Mammary epithelial cell (primary cell): ENCODE data around the gene STIM2.

ENCODE experiments used
- EZH2 ChIP-seq: IDR thresholded peaks from 2 replicates; pipeline ENCODE4 v1.6.1; 2012; ENCODE audit warnings: low read length, inconsistent platforms, borderline replicate concordance
- TF ChIP-seq, protein P1 (sequence below), 2 donors: IDR thresholded peaks in 1 of 2; conservative IDR thresholded peaks in 1 of 2; 2 replicates each; pipeline ENCODE4 v1.5.1; 2011 to 2012; ENCODE audit warnings: inconsistent platforms in 2 of 2, low read length in 2 of 2, mild to moderate bottlenecking in 2 of 2, control low read depth in 1 of 2, low read depth in 1 of 2; ENCODE audit not compliant: insufficient read depth in 1 of 2; ENCODE audit errors: extremely low read depth in 1 of 2

DNA sequence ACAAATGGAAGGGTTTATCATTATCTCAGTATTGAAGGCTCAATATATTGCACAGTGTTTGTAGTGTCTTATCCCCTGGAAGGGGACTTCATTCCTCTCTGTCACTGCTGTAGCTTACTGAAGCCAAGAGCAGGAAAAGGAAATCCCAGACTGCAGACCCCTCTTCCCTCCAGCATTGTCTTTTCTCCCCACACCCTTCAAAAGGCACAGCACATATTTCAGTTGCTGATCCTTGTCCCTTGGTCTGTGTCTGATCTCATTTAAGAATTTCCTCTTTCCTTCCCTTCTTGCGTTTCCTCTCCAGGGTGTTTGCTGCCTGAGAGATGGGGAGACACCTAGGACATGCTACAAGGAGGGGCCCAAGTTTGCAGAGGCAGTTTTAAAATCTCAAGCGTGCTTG is 40.1 kb downstream of the STIM2 start:
- TF ChIP-seq, protein P1, sequence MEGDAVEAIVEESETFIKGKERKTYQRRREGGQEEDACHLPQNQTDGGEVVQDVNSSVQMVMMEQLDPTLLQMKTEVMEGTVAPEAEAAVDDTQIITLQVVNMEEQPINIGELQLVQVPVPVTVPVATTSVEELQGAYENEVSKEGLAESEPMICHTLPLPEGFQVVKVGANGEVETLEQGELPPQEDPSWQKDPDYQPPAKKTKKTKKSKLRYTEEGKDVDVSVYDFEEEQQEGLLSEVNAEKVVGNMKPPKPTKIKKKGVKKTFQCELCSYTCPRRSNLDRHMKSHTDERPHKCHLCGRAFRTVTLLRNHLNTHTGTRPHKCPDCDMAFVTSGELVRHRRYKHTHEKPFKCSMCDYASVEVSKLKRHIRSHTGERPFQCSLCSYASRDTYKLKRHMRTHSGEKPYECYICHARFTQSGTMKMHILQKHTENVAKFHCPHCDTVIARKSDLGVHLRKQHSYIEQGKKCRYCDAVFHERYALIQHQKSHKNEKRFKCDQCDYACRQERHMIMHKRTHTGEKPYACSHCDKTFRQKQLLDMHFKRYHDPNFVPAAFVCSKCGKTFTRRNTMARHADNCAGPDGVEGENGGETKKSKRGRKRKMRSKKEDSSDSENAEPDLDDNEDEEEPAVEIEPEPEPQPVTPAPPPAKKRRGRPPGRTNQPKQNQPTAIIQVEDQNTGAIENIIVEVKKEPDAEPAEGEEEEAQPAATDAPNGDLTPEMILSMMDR (conservative IDR thresholded peaks at IDR 0.05 in 1 of 2, IDR thresholded peaks at IDR 0.05 in 1 of 2; ENCODE audit: extremely low read depth in 1 of 2, insufficient read depth in 1 of 2, low read depth in 1 of 2, low read length in 2 of 2): no peak
- no peak for TF ChIP-seq EZH2
